ENCODE measurements around the gene NALCN.

Gene NALCN

DNA sequence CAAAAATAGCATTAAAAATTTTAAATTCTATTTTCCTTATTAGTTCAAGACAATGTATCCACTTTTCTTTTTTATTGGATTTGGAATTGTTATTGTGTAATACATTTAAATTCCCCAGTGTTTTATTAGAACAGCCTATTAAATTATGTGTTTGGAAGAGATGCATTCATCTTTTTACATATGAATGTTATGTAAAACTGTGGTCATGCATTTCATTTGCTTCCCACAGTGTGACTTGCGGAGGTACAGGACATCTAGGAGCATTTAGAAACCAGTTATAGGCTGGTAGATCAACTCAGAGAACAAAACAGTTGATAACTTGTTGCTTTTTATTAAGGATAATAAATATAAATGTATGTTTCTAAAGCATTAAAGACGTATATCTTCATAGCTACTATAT lies 406.2 kb downstream of the NALCN start:
- no peak for DNase-seq

DNA sequence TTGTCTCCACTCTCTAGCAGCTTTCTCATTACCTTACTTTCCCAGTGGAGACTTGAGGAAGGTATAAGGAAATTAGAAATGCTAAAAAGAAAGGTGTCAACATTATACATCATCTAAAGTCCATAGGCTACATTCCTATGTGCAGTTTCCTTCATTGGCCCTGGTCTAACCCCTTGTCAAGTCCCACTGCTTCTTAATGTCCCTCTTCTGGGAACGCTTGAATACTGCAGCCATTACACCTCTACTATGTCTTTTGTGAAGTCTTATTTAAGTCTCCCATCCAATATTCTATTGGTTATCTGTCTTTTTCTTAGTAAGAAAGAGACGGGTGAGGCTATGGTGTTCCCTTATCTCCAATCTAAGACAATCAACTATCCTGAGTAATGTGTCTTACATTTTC lies 409.1 kb downstream of the NALCN start:
- DNase-seq, result no peak
